HG03575 (cell line): ENCODE data around the gene SERPINB1.

ENCODE experiments used
- ATAC-seq: cut with Tn5 transposase; IDR thresholded peaks from one replicate; pipeline ENCODE4 v1.9.1; 2021; ENCODE audit not compliant: unreplicated experiment, insufficient number of reproducible peaks, low FRiP score; ENCODE audit errors: extremely low read depth

The SERPINB1 gene

GRCh38 chr6:2800552-2801316, 40.9 kb downstream of the SERPINB1 start:
- no peak for ATAC-seq

- no peak for ATAC-seq
These were observed 41.6 kb downstream of the SERPINB1 start for GRCh38 chr6:2799936-2800527.

GRCh38 chr6:2798586-2799134, 43.0 kb downstream of the SERPINB1 start:
- ATAC-seq, result no peak

- ATAC-seq, result no peak
These were observed 44.1 kb downstream of the SERPINB1 start for GRCh38 chr6:2797564-2798031.

- no peak for ATAC-seq
These were observed 44.8 kb downstream of the SERPINB1 start for GRCh38 chr6:2796861-2797260.

- ATAC-seq, result no peak
These were observed 45.7 kb downstream of the SERPINB1 start for GRCh38 chr6:2795956-2796355.

GRCh38 chr6:2795162-2795561, 46.5 kb downstream of the SERPINB1 start:
- no peak for ATAC-seq

- ATAC-seq, result no peak
These were observed 47.4 kb downstream of the SERPINB1 start for GRCh38 chr6:2794171-2794730.

- ATAC-seq, result no peak
These were observed 48.0 kb downstream of the SERPINB1 start for GRCh38 chr6:2793534-2794151.

GRCh38 chr6:2792330-2793110, 49.1 kb downstream of the SERPINB1 start:
- ATAC-seq, result no peak

- no peak for ATAC-seq
These were observed 50.2 kb downstream of the SERPINB1 start for GRCh38 chr6:2791450-2791974.

- ATAC-seq, result no peak
These were observed 50.8 kb downstream of the SERPINB1 start for GRCh38 chr6:2790588-2791449.

GRCh38 chr6:2786269-2786668, 55.4 kb downstream of the SERPINB1 start:
- ATAC-seq, result no peak

GRCh38 chr6:2784930-2785329, 56.7 kb downstream of the SERPINB1 start:
- no peak for ATAC-seq

- no peak for ATAC-seq
These were observed 57.6 kb downstream of the SERPINB1 start for GRCh38 chr6:2784061-2784460.

GRCh38 chr6:2783188-2783963, 58.3 kb downstream of the SERPINB1 start:
- ATAC-seq, result no peak

- no peak for ATAC-seq
These were observed 58.9 kb downstream of the SERPINB1 start for GRCh38 chr6:2782825-2783187.
